Activated CD4-positive, alpha-beta T cell treated with anti-CD3 and anti-CD28 coated beads for 1 hour (primary cell): ENCODE measurements around the gene HARS1.
"Not testable (repeated sequence)": the region's sequence is repeated elsewhere in the genome, so short reads cannot be mapped to it uniquely, and the experiment has no call there.

ENCODE experiments used
- DNase-seq: peaks from one replicate; pipeline ENCODE4 v3.0.0-alpha.2; 2020

Gene HARS1

GRCh38 chr5:140632366-140633020, 58.7 kb downstream of the HARS1 start:
- peak; percentile 27 for DNase-seq

DNA sequence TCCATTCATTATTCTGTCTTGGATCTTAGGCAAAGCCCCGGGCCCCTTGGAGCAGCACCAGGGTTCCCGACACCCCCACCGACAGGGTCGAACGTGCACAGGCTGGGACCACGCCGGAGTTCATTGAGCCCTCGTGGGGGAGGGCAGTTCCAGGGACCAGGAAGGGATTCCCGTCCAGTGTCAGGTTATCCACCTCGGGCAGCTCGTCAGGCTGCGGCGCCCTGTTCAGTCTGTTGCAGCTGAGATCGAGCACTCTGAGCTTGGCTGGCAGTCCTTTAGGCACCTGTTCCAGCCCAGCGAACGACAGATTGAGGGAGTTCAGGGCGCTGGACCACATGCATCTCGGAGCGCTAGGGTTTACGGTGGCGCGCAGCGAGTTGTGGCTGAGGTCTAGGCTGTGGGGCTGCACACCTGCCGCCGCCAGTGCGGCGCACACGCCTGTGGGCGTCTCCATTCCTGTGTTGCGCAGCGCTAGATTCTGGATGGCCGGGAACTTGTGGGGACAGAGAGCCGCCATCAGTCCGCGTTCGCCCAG, 59.3 kb downstream of the HARS1 start:
- DNase-seq, result peak; percentile 19

DNA sequence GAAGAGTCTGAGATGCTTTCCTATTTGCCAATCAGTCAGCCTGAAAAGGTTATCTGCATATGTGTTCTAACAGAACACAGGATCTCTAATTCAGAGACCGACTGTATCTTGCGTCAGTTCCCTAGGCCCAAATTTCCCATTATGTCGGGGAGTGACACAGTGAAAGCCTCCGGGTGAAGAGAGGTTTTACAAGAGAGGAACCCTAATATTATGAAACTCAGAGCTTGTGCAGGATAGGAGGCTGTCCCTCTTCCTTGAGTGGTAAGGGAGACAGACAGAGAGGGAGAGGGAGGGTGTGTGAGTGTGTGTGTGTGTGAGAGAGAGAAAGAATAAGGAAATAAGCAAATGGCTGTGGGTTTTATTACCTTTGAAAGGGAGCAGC, 60.1 kb downstream of the HARS1 start:
- no peak for DNase-seq

GRCh38 chr5:140630292-140631035, 60.7 kb downstream of the HARS1 start:
- DNase-seq, result no peak

- no peak for DNase-seq
These were observed 62.5 kb downstream of the HARS1 start for GRCh38 chr5:140628711-140629110.

DNA sequence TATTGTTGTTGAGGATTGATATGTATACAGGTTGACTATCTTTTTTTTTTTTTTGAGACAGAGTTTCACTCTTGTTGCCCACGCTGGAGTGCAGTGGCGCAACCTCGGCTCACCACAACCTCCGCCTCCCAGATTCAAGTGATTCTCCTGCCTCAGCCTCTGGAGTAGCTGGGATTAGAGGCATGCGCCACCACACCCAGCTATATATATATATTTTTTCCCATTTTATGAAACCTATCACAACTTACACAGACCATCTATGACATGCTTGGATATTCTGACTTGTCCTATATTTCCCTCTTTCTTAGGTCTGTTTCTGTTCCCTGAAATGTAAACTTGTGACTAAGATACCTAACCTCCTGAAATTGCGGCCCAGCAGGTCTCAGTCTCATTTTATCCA, 63.2 kb downstream of the HARS1 start:
- DNase-seq, result no peak

DNA sequence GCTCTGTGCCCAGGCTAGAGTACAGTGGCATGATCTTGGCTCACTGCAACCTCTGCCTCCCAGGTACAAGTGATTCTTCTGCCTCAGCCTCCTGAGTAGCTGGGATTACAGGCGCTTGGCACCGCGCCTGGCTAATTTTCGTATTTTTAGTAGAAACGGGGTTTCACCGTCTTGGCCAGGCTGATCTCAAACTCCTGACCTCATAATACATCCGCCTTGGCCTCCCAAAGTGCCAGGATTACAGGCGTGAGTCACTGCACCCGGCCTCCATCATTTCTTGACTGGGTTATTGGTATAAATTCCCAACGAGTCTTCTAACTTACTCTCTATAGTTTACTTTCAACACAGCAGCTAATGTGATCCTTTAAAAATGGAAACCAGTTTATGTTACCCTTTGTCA, 66.3 kb downstream of the HARS1 start:
- DNase-seq, result not testable (repeated sequence)
